ENCODE measurements around the gene EFNA1.

- TF ChIP-seq POLR2A (IDR thresholded peaks at IDR 0.05) (no peak), POLR2AphosphoS5 (IDR thresholded peaks at IDR 0.05) (no peak)
These were observed 14.2 kb upstream of the EFNA1 start for GRCh38 chr1:155113450-155113980.
